ENCODE results near the gene SIGLEC1.

The SIGLEC1 gene

GRCh38 chr20:3679749-3680700 is 32.4 kb downstream of the SIGLEC1 start:
- no peak for DNase-seq

DNA sequence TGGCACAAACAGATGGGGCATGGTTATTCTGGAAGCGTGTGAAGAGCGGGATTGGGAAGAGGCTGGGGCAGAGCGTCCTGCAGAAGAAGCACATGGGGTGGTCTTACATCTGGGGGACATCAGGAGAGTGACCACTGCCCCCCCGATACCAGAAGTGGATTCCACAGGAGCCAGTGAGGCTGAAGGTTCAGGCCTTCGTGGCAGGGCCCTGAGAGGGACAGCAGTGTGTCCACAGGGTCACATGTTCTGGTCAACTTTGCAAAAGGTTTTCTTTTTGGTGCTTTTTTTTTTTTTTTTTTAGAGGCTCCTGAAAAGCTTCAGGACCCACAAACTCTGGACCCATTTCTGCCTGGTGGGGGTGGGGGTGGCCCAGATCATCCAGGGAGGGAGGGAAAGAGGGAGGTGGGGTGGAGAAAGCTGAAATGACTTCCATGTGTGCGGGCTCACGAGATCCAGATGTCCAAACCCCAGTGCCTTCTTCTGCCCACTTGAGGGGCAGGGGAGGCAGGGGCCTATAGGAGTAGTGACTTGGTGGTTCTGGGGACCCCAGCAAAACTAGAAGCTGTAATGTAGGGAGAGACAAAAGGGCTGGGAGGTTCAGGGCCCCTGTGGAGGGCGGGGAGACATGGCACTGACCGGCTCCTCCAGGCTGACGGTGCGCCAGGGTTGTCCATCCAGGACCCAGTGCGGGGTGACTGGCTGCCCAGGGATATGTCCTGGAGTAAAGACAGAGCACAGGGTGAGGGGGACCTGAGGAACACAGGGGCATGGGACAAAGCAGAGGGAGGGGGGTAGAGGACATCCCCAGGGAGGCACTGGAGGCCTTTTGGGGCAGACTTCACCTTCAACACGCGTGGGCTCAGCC is 33.3 kb downstream of the SIGLEC1 start:
- DNase-seq = no peak

- DNase-seq = no peak
Measured at GRCh38 chr20:3678198-3678597, 34.2 kb downstream of the SIGLEC1 start.

DNA sequence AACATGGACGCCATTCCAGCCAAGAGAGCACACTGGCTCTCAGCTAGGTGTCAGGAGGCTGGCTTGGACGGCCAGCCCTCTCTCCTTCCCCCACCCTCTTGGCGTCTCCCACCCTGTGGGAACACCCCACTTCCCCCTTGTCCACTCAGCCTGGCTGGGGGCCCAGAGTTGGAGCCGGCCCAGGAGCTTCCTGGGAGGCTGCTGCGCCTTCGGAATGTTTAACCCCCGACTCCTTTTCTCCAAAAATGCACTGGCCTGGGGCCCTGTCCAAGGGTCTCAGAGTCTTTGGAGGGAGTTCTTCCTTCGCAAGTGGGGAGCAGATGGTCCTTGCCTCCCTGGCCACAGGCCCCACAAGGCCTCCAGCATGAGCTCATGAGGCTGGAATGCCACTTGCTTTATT is 34.7 kb downstream of the SIGLEC1 start:
- DNase-seq = no peak

GRCh38 chr20:3674995-3675900 is 37.2 kb downstream of the SIGLEC1 start:
- no peak for DNase-seq

- no peak for DNase-seq
Measured at GRCh38 chr20:3674447-3674846, 38.0 kb downstream of the SIGLEC1 start.

GRCh38 chr20:3673221-3674070 is 39.0 kb downstream of the SIGLEC1 start:
- DNase-seq = no peak

DNA sequence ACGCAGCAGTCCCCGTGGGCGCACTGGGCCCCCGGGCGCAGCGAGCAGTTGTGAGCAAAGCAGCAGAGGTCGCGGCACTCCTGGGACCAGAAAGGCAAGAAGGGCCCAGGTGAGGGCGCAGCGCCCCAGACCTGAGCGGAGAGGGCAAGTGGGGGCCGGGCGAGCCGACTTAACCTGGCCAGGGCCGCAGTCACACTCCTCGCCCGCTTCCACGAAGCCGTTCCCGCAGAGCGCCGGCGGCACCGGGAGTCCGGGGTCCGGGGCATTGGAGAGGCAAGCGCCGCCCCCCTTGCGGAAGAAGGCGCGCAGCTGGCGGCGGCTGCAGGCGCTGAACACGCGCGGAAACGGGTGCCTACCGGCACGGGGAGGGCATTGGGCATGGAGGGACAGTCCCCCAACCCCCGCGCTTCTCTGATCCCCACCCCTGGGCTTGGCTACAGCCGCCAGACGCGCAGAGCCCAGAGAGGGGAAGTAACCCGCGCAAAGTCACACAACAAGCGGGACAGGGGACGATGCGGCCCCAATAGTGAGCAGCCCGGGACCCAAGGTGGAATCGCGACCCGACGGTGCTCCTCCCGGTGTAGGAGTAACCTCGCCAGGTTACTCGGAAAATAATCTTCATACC is 39.7 kb downstream of the SIGLEC1 start:
- DNase-seq = no peak

GRCh38 chr20:3671986-3672546 is 40.3 kb downstream of the SIGLEC1 start:
- no peak for DNase-seq

DNA sequence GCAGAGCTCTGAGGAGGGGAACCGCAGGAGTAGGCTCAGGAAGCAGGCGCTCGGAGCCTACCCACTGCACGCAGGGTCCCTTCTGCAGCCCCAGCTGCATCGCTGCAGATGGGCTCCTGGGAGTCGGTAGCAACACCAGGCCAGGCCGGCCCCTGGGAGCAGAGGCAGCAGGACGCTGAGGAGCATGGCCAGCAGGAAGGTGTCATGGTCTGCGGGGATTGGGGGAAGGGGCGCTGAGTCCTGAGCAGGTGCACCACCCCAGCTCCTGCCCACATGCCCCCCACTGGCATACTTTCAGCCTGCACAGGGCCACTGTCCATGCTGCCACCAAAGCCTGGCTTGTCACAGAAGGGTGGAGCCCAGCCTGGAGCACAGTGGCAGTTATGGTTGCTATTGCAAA is 41.5 kb downstream of the SIGLEC1 start:
- no peak for DNase-seq

DNA sequence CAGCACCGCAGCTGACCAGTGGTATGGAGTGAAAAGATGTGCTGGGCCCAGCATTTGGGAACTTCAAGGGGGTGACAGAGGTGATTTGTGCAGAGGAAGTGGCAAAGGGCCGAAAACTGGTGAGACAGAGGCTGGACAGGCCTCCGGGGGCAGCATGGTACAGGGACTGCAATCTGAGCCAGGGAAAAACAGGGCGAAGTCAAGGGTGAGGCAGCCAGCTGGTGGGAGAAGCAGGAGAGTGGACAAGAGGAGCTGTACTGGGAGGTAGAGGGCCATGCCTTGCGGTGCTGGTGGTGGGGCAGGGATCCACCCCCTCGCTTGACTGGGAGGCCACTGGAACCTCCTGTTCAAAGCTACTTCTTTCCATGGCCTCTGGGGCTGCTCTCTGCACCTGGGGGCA is 41.9 kb downstream of the SIGLEC1 start:
- DNase-seq = no peak

GRCh38 chr20:3669710-3670367 is 42.6 kb downstream of the SIGLEC1 start:
- no peak for DNase-seq

- DNase-seq = no peak
Measured at GRCh38 chr20:3667434-3668037, 44.9 kb downstream of the SIGLEC1 start.

DNA sequence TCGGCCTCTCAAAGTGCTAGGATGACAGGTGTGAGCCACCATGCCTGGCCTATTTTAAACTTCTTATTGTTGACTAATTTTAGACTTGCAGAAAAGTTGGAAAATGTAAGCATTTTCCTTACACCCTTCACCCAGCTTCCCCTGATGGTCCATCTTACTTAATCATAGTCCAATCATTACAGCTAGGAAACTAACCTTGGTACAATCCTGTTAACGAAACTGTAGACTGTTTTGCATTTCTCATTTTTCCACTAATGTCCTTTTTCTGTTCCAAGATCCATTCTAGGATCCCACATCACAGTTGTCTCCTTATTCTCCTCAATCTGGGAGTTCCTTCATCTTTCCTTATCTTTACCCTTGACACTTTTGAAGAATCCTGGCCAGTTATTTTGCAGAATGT is 48.5 kb downstream of the SIGLEC1 start:
- no peak for DNase-seq

GRCh38 chr20:3663031-3663701 is 49.2 kb downstream of the SIGLEC1 start, which contains the start of gene GFRA4:
TSS of gene GFRA4 (minus strand) at chr20:3663399. CDS start at chr20:3663399, 0 bp downstream.
- no peak for DNase-seq
